Cortex of kidney (tissue), 1 donor: ENCODE results near the gene DAAM1.

ENCODE experiments used
- DNase-seq: peaks from one replicate; lab custom pipeline; 2025; lab: John Stamatoyannopoulos, UW

DAAM1 gene

GRCh38 chr14:59341858-59342477 lies 153.5 kb downstream of the DAAM1 start:
- DNase-seq: no peak

GRCh38 chr14:59342516-59343484 lies 154.3 kb downstream of the DAAM1 start:
- no peak for DNase-seq

- DNase-seq: no peak
These were observed 155.1 kb downstream of the DAAM1 start for GRCh38 chr14:59343585-59343984.

- DNase-seq: no peak
These were observed 155.5 kb downstream of the DAAM1 start for GRCh38 chr14:59344016-59344415.

- no peak for DNase-seq
These were observed 156.4 kb downstream of the DAAM1 start for GRCh38 chr14:59344691-59345455.

- no peak for DNase-seq
These were observed 157.9 kb downstream of the DAAM1 start for GRCh38 chr14:59346329-59346728.

GRCh38 chr14:59346796-59347510 lies 158.5 kb downstream of the DAAM1 start:
- DNase-seq: no peak

- no peak for DNase-seq
These were observed 159.0 kb downstream of the DAAM1 start for GRCh38 chr14:59347511-59347900.

- DNase-seq: no peak
These were observed 159.4 kb downstream of the DAAM1 start for GRCh38 chr14:59347915-59348314.

GRCh38 chr14:59349258-59349701 lies 160.8 kb downstream of the DAAM1 start:
- no peak for DNase-seq

- no peak for DNase-seq
These were observed 164.5 kb downstream of the DAAM1 start for GRCh38 chr14:59352961-59353360.

GRCh38 chr14:59354666-59355065 lies 166.2 kb downstream of the DAAM1 start:
- DNase-seq: no peak

- DNase-seq: no peak
These were observed 166.6 kb downstream of the DAAM1 start for GRCh38 chr14:59355091-59355490.

GRCh38 chr14:59356312-59356711 lies 167.8 kb downstream of the DAAM1 start:
- no peak for DNase-seq

GRCh38 chr14:59356767-59357166 lies 168.3 kb downstream of the DAAM1 start:
- no peak for DNase-seq

- DNase-seq: no peak
These were observed 169.6 kb downstream of the DAAM1 start for GRCh38 chr14:59358102-59358501.

- no peak for DNase-seq
These were observed 170.3 kb downstream of the DAAM1 start for GRCh38 chr14:59358784-59359183.

- no peak for DNase-seq
These were observed 171.1 kb downstream of the DAAM1 start for GRCh38 chr14:59359431-59360124.

- DNase-seq: no peak
These were observed 171.8 kb downstream of the DAAM1 start for GRCh38 chr14:59360233-59360632.

- no peak for DNase-seq
These were observed 172.7 kb downstream of the DAAM1 start for GRCh38 chr14:59360923-59361794.
